Choroid plexus epithelial cell (primary cell): ENCODE measurements around the gene SLC26A2.
"Not testable (repeated sequence)": the region's sequence is repeated elsewhere in the genome, so short reads cannot be mapped to it uniquely, and the experiment has no call there.

Source experiments
- DNase-seq: peaks from one replicate; pipeline ENCODE4 v3.0.0-alpha.2; 2010; ENCODE audit warnings: low read depth
- H3K4me3 ChIP-seq: 2 replicates; pipeline ENCODE4 v1.5.1; 2011; ENCODE audit warnings: low read depth, mild to moderate bottlenecking, control low read depth, low read length, moderate library complexity
- CTCF ChIP-seq: conservative IDR thresholded peaks from 2 replicates; pipeline ENCODE4 v1.5.1; 2011; ENCODE audit warnings: low read depth, mild to moderate bottlenecking, control low read depth, inconsistent platforms, low read length, moderate library complexity

SLC26A2 gene

GRCh38 chr5:150022158-150022531, 61.6 kb downstream of the SLC26A2 start:
- peak; percentile 81 for DNase-seq
- TF ChIP-seq CTCF: no peak
- no peak overlapping the region for H3K4me3 ChIP-seq

- no peak overlapping the region for H3K4me3 ChIP-seq
- DNase-seq: no peak
- TF ChIP-seq CTCF: no peak
Measured at GRCh38 chr5:150022681-150023080, 62.1 kb downstream of the SLC26A2 start.

- DNase-seq: no peak
- TF ChIP-seq CTCF: no peak
- H3K4me3 ChIP-seq: no peak overlapping the region
Measured at GRCh38 chr5:150023136-150023535, 62.6 kb downstream of the SLC26A2 start.

- DNase-seq: no peak
- no peak for TF ChIP-seq CTCF
Measured at GRCh38 chr5:150024346-150024984, 63.9 kb downstream of the SLC26A2 start.

GRCh38 chr5:150026682-150027172, 66.2 kb downstream of the SLC26A2 start:
- H3K4me3 ChIP-seq: no peak overlapping the region
- TF ChIP-seq CTCF: no peak
- no peak for DNase-seq

More at GRCh38 chr5:150024346-150024984, 63.9 kb downstream of the SLC26A2 start:
- no peak overlapping the region for H3K4me3 ChIP-seq

GRCh38 chr5:150028047-150028446, 67.5 kb downstream of the SLC26A2 start:
- not testable (repeated sequence) for H3K4me3 ChIP-seq, DNase-seq

- no peak for TF ChIP-seq CTCF
- no peak for DNase-seq
- no peak overlapping the region for H3K4me3 ChIP-seq
Measured at GRCh38 chr5:150033334-150033733, 72.8 kb downstream of the SLC26A2 start.

GRCh38 chr5:150034662-150035061, 74.1 kb downstream of the SLC26A2 start:
- no peak for TF ChIP-seq CTCF
- peak; percentile 77 for DNase-seq
- H3K4me3 ChIP-seq: no peak overlapping the region
